NCI-H1417 (cell line): Measurements from ENCODE around the gene HBZ.
"Not testable (repeated sequence)": the region's sequence is repeated elsewhere in the genome, so short reads cannot be mapped to it uniquely, and the experiment has no call there.

Source experiments
- DNase-seq, 3 experiments: peaks; one replicate each; lab custom pipeline; 2025; lab: John Stamatoyannopoulos, UW

HBZ gene

DNA sequence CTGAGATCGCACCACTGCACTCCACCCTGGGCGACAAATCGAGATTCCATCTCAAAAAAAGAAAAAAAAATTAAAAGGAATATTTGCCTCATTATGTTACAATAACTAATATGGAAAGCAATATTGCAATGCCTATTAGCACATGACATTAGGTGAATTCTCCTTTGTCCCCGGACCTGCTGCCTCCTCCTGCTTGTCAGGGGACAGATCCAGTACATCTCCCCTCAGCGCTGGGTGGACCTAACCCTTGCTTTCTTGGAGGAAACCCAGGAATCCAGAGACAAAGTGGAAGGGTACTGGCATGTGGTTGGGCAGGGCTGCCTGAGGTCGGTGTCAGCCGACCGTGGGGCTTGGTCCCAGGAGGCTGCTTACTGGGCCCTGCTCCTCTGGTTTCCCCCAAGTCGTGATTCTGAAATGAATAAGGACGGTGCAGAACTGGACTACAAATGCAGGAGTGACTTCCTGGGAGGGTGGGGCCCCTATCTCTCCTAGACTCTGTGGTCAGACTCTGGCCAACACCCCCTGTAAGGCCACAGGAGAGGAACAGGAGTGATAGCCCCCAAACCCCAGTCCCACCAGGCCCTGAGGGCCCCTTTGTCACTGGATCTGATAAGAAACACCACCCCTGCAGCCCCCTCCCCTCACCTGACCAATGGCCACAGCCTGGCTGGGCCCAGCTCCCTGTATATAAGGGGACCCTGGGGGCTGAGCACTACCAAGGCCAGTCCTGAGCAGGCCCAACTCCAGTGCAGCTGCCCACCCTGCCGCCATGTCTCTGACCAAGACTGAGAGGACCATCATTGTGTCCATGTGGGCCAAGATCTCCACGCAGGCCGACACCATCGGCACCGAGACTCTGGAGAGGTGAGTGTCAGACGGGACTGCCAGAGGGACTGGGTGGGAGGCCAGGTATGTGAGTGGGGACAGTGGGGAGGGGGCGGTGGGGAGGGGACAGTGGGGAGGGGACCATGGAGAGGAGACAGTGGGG is at the start of gene HBZ:
TSS of gene HBZ (plus strand) at position 504 of the 988 bp plus-strand sequence. CDS start at position 770, 266 bp downstream.
- DNase-seq: peak in 1 of 3 experiments; percentile 48

DNA sequence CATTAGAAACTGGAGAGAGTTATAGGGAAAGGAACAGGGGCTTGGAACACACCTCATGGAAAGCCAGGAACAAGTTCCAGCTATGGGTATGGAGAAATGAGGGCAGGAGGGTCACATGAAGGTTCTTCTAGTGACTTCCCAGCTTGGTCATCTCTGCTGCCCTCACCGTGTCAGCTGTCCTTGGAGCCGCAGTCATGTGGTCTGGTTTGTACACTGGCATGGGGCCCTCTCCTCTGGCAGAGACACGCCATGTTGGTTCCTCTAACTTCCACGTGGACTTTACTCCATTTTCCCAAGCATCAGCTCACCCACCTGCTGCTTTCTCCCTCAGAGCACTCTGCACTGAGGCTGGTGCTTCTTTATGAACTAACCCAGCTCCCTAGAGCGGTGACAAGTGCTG is 48.1 kb upstream of the HBZ start:
- DNase-seq: no peak

DNA sequence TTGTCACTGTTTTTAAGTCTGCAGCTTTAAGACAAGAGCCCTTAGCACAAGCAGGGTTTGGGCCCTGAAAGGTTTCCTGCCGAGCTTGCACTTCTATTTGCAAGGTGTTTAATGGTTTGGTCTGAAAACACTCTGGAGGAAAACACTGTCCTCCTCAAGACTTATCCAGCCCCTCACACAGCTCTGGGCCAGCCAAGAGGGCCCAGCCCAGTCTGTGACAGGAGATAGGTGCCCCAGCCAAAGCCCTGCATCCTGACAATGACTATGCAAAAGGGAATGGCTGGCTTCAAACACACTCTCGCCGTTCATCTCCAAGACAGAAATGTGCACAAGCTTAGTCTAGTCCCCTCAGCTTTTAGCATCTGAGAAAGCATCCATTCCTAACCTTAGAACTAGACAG is 47.5 kb upstream of the HBZ start:
- no peak for DNase-seq

DNA sequence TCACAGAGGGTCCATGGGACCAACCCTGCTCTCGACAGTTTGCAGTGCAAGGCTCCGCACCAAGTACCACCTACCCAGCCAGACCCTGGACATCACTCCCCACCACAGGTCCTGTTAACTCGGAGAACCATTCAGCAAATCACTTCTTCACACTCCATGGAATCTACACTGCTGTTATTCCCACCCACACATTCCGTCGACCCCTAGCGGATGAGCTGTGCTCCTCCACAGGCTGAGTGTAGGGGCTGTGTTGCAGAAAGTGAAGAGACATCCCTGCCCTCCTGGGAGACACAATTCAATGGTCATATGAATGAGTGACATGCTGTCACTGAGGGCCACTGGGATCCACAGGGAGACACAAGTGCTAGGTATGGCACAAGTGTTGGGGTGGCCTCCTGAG is 46.9 kb upstream of the HBZ start:
- DNase-seq: no peak

DNA sequence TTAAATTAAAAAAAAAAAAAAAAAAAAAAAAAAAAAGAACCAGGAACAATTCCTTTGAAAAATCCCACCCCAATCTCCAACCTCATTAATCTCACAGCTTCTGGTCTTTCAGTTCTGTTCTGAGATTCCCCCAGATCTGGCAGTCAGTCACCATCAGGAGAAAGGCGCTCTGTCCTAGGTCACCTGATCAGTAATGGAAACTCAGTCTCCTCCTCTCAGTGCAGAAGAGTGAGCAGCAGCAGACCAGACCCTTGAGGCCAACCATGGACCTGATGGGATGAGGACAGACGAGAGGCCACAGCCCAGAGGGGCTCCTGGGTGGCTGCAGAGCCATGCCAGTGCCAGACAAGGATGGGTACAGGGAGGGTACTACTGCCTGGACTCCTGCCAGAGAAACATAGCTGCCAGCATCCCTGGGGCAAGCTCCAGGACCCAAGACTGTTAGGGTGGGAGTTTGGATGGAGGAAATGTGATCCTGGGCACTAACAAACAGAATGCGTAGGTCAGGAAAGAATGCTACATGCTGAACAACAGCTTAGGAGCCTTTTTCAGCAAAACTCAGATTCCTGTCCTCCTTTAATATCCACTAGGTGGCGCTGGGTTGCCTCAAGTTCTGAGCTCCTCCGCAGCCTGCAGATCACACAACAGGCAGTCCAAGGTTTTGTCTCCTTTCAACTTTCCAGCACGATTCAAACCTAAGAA is 45.7 kb upstream of the HBZ start:
- peak; percentile 35 to 89 (median 79) for DNase-seq

DNA sequence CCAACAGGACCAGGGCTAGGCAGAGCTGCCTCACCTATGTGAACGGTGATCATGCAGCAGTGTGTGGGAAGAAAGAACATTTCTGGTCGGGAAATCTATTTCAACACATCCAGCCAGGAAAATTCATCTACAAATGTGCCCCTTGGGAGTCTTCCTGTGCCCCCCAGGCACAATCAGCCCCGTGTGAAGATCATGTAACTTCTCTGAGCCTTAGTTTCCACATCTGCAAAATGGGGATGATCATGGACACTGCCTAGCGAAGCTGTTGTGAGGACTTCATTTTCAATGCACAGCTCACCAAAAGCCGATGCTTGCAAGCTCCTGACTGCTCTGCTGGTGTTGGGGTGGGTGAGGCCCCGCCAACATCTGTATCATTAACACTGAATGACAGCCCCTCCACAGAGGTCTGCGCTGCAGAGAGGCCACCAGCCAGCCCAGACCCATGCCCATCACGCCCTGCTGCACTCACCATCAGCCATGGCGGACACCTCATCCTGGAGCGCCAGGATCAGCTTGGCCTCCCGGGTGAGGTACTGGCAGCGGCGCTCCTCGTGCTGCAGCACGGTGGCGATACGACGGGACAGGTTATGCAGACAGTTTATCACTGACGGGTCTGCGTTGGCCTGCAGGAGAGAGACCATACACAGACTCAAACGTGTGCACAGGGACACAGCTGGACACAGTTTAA is 40.1 kb upstream of the HBZ start:
- no peak for DNase-seq

DNA sequence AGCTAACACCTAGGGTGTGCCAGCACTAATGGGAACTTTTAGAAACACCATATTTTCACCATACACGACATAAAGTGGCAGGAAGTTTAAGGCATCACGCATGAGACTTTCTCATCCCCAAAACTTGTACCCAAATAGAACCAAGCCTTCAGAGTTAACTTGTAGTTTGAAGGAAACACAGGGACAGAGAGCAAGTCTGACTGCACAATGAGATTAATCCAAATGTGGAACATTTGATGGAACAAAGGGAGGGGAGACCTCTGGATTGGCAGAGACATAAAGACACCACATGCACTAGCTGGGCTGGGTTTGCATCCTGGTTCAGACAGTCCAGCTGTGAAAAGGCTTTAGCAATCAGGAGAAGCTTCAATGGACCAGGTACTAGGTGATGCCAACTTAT is 38.1 kb upstream of the HBZ start:
- no peak for DNase-seq

DNA sequence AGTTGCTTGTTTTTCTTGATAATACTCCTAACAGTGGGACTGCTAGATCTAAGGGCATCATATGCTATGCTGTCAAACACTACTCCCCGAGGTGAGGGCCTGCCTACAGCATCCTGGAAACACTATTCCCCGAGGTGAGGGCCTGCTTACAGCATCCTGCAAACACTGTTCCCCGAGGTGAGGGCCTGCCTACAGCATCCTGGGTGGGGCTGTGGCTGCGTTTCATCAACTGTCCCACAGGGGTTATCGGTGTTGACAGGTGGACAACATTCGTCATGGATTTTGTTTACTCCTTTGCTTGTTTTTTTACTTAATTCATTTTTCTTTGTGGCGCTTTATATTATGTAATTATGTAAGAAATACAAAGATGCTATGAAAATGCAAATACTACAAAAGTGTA is 36.4 kb upstream of the HBZ start:
- DNase-seq: no peak

DNA sequence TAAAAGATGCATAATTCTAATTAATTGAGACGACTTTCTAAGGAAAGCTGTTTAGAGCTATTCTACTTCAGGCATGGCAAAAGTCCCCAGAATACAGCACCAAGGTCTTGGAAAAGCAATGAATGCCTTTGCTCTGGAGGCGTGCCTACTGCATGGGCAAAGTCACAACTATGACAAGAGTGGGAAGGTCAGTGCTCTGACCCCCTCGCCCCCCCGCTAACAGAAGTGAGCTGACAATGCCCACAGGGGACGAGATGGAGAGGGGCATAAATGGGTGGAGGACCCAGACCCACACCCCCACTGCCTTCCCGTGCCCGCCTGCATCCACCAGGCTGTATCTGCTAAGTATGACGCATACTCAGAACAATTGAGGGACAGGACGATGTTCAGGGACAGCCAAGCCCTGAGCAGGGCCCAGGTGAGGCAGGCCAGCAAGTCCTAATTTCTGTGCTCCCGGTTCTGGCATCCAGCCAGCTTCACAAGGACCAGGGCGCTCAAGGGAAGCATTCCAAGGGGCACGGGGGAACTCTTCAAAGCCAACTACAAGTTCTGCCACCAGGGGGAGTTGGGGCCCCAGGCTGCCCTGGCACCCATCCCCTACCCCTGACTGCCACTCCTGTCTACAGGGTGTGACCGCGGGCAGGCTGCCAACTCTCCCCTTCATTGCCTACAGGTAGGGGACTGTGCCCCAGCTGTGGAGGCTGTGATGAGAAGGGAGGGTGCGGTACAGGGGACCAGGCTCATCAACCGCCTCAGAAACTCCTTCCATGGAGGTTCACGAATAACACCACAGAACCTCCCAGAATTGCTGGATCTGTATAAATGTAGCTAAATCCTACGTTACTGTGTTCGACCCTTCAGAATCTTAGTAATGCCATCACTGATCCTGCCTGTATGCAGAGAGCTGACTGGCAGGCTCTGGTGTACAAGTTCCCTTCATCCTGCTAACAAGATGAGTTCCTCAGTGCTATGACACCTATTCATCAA is 34.8 kb upstream of the HBZ start:
- DNase-seq: peak; percentile 42 to 84 (median 75)

DNA sequence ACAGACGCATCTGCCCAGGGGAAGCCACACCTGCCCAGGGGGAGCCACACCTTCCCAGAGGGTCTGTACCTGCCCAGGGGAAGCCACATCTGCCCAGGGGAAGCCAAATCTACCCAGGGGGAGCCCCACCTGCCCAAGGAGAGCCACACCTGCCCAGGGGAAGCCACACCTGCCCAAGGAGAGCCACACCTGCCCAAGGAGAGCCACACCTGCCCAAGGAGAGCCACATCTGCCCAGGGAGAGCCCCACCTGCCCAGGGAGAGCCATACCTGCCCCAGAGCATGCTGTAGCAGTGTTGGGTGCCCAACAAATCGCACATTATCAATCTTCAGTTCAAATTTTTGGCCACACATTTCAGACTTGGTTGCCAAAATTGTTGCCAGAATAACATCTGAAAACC is 33.6 kb upstream of the HBZ start:
- DNase-seq: no peak

DNA sequence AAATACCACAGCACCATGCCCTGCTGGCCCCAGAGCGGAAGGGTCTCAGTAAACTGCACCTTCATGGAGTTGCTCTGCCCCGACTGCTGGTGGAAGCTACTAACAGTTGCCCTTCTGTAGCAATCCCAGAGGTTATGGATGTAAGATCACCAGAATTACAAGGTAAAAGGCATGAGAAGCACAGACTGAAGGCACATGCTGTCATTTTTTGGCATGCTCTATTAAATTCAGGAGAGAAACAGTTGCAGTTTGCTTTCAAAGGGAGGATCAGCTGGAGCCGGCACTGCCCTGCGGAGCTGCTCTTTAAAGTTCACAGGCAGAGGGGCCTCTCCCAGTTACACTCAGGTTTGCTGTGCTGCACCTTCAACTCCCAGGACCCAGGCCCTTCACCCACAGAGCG is 33.1 kb upstream of the HBZ start:
- no peak for DNase-seq

DNA sequence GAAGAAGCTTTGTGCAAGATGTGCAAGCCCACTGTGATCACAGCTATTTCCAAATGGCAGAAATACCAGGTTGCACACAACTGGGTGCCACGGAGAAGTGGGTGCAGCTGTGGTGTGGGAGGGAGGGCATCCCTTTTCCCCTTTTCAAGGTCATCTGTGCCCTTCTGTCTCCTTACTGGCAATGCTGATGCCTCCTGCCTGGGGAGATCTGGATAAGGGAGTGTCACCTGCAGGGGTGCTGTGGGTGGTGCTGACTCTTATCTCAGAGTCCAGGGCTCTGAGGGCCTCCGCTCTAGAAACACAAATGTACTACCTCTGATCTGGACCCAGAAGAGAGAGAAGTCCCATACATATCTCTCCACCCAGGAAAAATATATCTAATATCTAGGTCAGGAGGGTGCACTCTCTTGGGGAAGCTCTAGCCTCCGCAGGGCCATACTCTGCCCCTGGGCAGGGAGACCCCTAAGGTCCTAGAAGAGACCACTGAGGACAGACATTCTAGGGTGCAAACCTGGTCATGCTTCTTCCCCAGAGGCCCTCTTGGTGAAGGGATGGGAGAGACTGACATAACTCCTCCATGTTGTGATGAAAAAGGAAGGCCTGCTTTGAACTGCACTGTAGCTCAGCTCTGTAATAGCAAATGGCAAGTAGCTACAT is 32.5 kb upstream of the HBZ start:
- DNase-seq: no peak

DNA sequence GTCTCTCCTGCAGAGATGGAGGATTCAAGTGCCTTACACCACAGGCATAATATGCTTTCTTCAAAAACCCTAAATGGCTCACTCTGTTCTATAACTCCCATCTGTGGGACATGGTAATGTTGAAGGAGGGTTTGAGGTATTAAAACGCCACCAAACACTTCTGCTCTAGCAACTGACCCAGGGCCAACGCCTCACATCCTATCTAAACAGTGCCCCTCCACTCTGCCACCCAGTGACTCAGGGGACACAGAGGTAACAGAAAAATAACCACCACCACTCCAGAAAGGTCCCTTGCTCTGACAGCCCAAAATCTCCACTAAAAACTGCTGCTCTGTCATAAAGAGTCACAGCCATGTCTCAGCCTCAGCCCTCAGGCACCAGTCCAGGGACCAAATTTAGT is 31.7 kb upstream of the HBZ start:
- no peak for DNase-seq

DNA sequence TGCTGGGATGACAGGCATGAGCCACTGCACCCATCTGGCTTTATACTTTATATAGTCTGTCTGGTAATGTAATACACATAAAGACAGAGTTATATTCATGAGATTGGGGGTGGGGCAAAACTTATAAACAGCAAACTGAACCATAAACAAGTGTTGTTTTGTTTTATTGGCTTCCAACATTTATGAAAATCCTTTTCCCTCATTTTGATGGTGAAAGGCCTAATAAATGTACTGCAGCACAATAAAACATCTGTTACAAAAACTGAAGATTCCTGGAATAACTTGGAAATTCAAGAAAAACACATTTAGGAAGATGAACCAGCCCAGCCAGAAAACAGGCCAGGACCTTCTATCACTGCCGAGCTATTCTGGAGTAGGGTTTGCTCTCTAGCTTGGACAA is 30.1 kb upstream of the HBZ start:
- no peak for DNase-seq

DNA sequence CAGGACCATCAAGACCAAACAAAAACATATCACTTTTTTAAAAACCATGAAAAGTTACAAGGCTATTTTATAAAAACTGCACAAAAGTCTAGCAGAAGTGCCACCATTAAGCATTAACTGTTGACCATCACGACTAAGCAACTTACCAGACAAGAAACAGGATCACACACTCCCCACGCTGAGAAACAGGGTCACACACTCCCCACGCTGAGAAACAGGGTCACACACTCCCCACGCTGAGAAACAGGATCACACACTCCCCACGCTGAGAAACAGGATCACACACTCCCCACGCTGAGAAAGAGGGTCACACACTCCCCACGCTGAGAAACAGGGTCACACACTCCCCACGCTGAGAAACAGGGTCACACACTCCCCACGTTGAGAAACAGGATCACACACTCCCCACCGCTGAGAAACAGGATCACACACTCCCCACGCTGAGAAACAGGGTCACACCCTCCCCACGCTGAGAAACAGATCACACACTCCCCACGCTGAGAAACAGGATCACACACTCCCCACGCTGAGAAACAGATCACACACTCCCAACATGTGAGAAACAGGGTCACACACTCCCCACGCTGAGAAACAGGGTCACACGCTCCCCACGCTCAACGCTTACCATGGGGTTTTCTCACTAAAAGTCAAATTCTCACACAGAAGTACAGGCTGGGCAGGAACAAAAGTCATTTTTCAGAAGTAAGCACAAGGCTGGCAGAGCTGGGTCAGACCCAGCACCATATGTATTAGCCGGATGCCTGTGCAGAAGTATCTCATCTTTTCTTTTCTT is 28.7 kb upstream of the HBZ start:
- DNase-seq: not testable (repeated sequence)

DNA sequence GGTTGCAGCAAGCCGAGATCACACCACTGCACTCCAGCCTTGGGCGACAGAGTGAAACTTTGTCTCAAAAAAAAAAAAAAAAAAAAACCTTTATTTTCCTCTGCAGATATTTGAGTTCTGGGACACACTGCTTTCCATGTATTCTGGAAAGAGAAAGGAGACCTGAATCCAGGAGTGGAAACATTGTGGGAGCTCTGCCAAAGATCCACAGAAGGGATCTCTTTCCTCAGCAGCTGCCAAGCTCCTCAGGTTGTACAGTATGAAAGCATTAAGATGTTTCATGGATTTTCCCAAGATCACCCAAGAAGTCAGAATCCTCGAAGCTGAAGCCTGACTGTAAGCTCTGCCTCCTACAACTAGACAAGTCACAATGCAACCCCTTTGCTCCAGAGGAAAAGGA is 27.4 kb upstream of the HBZ start:
- DNase-seq: no peak

DNA sequence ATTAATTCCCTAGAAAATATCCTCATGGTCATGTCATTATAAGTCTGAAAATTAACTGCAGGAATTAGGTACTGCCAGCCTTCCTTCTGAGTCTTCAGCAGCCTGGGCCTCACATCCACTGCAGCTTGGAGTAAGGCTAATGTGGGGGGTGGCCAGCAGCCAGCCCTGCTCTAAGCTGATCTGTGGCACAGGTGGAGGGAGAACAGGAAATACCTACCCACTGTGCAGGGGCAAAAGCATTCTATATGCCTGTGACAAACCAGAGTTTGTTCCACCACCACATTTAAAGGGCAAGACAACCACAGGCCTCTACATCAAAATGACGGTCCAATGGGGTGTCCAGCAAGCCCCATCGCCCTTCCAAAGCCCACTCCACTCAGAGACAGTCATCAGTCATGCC is 23.4 kb upstream of the HBZ start:
- DNase-seq: no peak

DNA sequence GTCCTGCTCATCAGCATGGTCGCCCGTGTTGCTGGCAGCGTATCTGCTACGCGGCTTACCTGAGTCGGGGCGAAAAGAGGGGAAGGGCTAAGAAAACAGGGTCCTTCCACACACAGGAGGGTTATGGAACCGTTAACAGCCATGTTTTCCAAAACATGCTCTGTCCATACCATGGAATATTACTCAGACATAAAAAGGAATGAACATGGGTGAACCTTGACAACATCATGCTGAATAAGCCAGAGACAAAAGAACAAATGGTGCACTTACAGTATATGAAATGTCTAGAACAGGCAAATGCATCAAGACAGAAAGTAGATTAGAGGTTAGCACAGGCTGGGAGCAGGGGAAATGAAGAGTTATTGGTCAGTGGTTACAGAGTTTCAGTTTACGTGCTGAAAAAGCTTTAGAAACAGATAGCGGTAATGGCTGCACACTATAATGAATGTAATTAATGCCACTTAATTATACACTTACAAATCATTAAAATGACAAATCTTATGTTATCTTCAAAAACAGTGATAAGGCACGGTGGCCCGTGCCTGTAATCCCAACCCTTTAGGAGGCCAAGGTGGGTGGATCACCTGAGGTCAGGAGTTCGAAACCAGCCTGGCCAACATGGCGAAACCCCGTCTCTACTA is 21.8 kb upstream of the HBZ start:
- DNase-seq: no peak

DNA sequence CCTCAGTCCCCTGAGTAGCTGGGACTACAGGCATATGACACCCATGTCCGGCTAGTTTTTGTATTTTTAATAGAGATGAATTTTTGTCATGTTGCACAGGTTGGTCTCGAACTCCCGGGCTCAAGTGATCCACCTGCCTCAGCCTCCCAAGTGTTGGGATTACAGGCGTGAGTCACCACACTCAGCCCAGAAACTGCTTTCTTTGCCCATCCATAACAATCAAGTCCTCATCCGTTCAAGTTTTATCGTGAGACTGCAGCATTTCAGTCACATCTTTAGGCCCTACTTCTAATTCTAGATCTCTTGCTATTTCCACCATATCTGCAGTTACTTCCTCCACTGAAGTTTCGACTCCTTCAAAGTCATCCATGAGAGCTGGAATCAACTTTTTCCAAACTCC is 20.3 kb upstream of the HBZ start:
- no peak for DNase-seq

DNA sequence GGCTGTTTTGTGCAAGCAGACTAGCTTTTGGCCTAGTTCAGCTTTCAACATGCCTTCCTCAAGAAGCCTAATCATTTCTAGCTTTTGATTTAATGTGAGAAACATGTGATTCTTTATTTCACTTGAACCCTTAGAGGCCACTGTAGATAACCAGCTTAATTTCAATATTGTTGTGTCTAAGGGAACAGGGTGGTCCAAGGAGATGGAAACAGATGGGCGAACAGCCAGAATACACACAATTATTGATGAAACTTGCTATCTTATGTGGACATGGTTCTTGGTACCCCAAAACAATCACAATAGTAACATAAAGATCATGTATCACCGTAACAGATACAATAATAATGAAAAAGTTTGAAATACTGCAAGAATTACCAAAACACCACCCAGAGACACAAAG is 18.7 kb upstream of the HBZ start:
- no peak for DNase-seq
